ENCODE measurements around the gene ARL4C. TPM values are rescaled to one million over a fixed set of nuclear protein-coding genes. Genes with fewer than 3 reads are reported as not detected.

ARL4C gene
- 133 and 145 TPM in 2 replicates for total RNA-seq

DNA sequence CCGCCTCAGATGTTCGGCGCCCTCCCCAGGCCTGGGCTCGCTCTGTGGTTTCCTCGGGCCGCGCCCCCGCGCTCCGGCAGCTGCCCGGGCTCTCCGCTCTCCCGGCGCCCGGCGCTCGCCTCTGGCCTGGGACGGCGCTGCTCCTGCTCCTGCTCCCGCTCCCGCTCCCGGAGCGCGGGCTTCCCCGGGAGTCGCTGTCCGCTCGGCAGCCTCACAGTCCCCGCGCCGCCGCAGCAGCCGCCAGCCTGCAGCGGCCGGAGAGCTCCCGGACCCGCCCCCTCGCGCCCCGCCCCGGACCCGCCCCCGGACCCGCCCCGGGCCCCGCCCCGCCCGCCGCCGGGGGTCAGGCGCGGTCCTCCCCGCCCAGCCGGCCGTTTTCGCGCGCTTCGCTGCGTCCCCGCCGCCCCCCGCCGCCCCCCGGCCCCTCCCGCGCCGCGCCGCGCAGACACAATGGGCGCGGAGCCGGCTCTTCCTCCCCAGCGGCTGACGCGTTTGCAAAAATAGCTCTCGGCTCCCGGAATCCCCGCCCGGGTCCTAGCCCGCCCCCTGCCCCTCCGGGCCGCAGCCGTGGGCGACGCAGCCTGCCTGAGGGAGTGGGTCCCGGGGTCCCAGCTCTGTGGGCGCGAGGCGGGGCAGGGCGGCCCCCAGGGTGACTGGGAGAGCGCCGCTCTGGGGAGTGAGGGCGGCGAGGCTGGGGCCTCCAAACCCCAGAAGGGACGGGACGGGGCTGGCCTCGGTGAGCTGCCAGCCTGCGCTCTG lies at the start of gene ARL4C:
ARL4C (minus strand) TSS at position 247 of the 759 bp plus-strand sequence. CDS start 495 bp downstream, outside the sequence.
- H3K4me1 ChIP-seq (ENCODE audit: insufficient read depth, low read length), result peaks cover 10% of the 10 kb centered on the region
- H3K36me3 ChIP-seq (ENCODE audit: insufficient read depth, low read length), result no peaks in the 10 kb centered on the region
- peaks cover 24% of the 10 kb centered on the region for H4K20me1 ChIP-seq (ENCODE audit: insufficient read depth, low read length)
- H3K27ac ChIP-seq (ENCODE audit: low read depth, low read length), result peak within 1 kb of the TSS; percentile 64
- TF ChIP-seq, protein P1, sequence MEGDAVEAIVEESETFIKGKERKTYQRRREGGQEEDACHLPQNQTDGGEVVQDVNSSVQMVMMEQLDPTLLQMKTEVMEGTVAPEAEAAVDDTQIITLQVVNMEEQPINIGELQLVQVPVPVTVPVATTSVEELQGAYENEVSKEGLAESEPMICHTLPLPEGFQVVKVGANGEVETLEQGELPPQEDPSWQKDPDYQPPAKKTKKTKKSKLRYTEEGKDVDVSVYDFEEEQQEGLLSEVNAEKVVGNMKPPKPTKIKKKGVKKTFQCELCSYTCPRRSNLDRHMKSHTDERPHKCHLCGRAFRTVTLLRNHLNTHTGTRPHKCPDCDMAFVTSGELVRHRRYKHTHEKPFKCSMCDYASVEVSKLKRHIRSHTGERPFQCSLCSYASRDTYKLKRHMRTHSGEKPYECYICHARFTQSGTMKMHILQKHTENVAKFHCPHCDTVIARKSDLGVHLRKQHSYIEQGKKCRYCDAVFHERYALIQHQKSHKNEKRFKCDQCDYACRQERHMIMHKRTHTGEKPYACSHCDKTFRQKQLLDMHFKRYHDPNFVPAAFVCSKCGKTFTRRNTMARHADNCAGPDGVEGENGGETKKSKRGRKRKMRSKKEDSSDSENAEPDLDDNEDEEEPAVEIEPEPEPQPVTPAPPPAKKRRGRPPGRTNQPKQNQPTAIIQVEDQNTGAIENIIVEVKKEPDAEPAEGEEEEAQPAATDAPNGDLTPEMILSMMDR (IDR thresholded peaks at IDR 0.05; ENCODE audit: extremely low read depth, low read depth, low read length), result no peak
- peak within 1 kb of the TSS; percentile 74 for H2AFZ ChIP-seq (ENCODE audit: low read length)
- no peaks in the 10 kb centered on the region for H3K9me3 ChIP-seq (ENCODE audit: low read depth, low read length)
- H3K4me2 ChIP-seq (ENCODE audit: insufficient read depth, low read length), result peak within 1 kb of the TSS; percentile 90
- DNase-seq (ENCODE audit: insufficient read length, low spot score, missing footprints), result peak; percentile 99
- peaks cover 4% of the 10 kb centered on the region for H3K27me3 ChIP-seq (ENCODE audit: insufficient read depth, low read length)
- H3K79me2 ChIP-seq (ENCODE audit: insufficient read depth, low read length), result peaks cover 42% of the 10 kb centered on the region
- H3K4me3 ChIP-seq (ENCODE audit: insufficient read depth, low read length), result peak within 1 kb of the TSS; percentile 86

GRCh38 chr2:234544659-234545611 lies 48.1 kb upstream of the ARL4C start:
- no peaks in the 10 kb centered on the region for H3K79me2 ChIP-seq (ENCODE audit: insufficient read depth, low read length)
- no peak overlapping the region for H2AFZ ChIP-seq (ENCODE audit: low read length)
- H4K20me1 ChIP-seq (ENCODE audit: insufficient read depth, low read length), result no peaks in the 10 kb centered on the region
- no peak overlapping the region for H3K27ac ChIP-seq (ENCODE audit: low read depth, low read length)
- H3K4me3 ChIP-seq (ENCODE audit: insufficient read depth, low read length), result no peak overlapping the region
- H3K27me3 ChIP-seq (ENCODE audit: insufficient read depth, low read length), result peaks cover 25% of the 10 kb centered on the region
- no peaks in the 10 kb centered on the region for H3K9me3 ChIP-seq (ENCODE audit: low read depth, low read length)
- peak; percentile 91 for DNase-seq (ENCODE audit: insufficient read length, low spot score, missing footprints)
- TF ChIP-seq, protein P1 (IDR thresholded peaks at IDR 0.05; ENCODE audit: extremely low read depth, low read depth, low read length), result peak; percentile 87
- H3K36me3 ChIP-seq (ENCODE audit: insufficient read depth, low read length), result no peaks in the 10 kb centered on the region
- H3K4me2 ChIP-seq (ENCODE audit: insufficient read depth, low read length), result no peak overlapping the region
- H3K4me1 ChIP-seq (ENCODE audit: insufficient read depth, low read length), result peaks cover 4% of the 10 kb centered on the region

DNA sequence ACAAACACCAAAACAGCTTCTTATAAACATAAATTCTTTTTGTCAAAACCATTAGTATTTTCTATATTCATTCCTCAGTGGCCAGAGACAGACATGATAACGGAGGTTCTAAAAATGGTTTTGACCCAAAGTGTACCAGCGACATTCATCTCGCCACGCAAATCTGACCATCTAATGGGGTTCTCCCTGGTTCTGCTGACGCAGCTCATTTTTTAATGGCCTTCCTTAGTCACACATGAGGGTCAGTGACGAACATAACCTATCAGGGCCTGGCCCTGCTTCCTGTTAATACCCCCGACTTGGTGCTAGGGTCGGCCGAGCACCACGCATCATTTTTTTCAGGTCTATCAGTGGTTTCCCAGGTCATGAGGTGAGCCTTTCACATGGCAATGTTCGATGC lies 45.9 kb upstream of the ARL4C start:
- no peak for DNase-seq (ENCODE audit: insufficient read length, low spot score, missing footprints)
- Histone ChIP-seq H3K4me1 (ENCODE audit: insufficient read depth, low read length) (no peaks in the 10 kb centered on the region), H3K27me3 (ENCODE audit: insufficient read depth, low read length) (peaks cover 16% of the 10 kb centered on the region), H4K20me1 (ENCODE audit: insufficient read depth, low read length) (no peaks in the 10 kb centered on the region), H3K9me3 (ENCODE audit: low read depth, low read length) (peaks cover 3% of the 10 kb centered on the region), H3K27ac (ENCODE audit: low read depth, low read length) (no peak overlapping the region), H2AFZ (ENCODE audit: low read length) (no peak overlapping the region), H3K4me3 (ENCODE audit: insufficient read depth, low read length) (no peak overlapping the region), H3K79me2 (ENCODE audit: insufficient read depth, low read length) (no peaks in the 10 kb centered on the region), H3K36me3 (ENCODE audit: insufficient read depth, low read length) (no peaks in the 10 kb centered on the region), H3K4me2 (ENCODE audit: insufficient read depth, low read length) (no peak overlapping the region)
- TF ChIP-seq, protein P1 (IDR thresholded peaks at IDR 0.05; ENCODE audit: extremely low read depth, low read depth, low read length), result no peak
